Femur (tissue), 1 donor: ENCODE measurements around the gene KRT71.

Source experiments
- DNase-seq: peaks from one replicate; pipeline ENCODE4 v3.0.0-alpha.2; 2017

Gene KRT71

GRCh38 chr12:52494518-52494917 lies 58.4 kb downstream of the KRT71 start:
- no peak for DNase-seq

- DNase-seq, result no peak
Observed at GRCh38 chr12:52494100-52494499, 58.8 kb downstream of the KRT71 start.
